ENCODE data around the gene ZCCHC2.

ZCCHC2 gene

GRCh38 chr18:62512532-62512931, 10.3 kb upstream of the ZCCHC2 start:
- no peak for DNase-seq

GRCh38 chr18:62512996-62513395, 9.8 kb upstream of the ZCCHC2 start:
- DNase-seq, result no peak

- no peak for DNase-seq
These were observed 8.3 kb upstream of the ZCCHC2 start for GRCh38 chr18:62514570-62514969.

- DNase-seq, result no peak
These were observed 6.6 kb upstream of the ZCCHC2 start for GRCh38 chr18:62516242-62516641.

GRCh38 chr18:62518460-62519375, 4.1 kb upstream of the ZCCHC2 start:
- no peak for DNase-seq

- DNase-seq, result no peak
These were observed 3.1 kb upstream of the ZCCHC2 start for GRCh38 chr18:62519684-62520083.

GRCh38 chr18:62521082-62521481, 1.7 kb upstream of the ZCCHC2 start:
- no peak for DNase-seq

- no peak for DNase-seq
These were observed 1.2 kb upstream of the ZCCHC2 start for GRCh38 chr18:62521593-62521992.

GRCh38 chr18:62522178-62522503, 684 bp upstream of the ZCCHC2 start:
- peak in 1 of 2 donors; percentile 11 for DNase-seq

GRCh38 chr18:62523255-62523588, 397 bp downstream of the ZCCHC2 start:
- DNase-seq, result no peak

- DNase-seq, result peak in 1 of 2 donors; percentile 20
These were observed 1.0 kb downstream of the ZCCHC2 start for GRCh38 chr18:62523631-62524439.

- peak; percentile 38 to 43 for DNase-seq
These were observed 1.8 kb downstream of the ZCCHC2 start for GRCh38 chr18:62524440-62525200.

GRCh38 chr18:62525608-62526007, 2.8 kb downstream of the ZCCHC2 start:
- DNase-seq, result no peak

GRCh38 chr18:62526098-62527025, 3.5 kb downstream of the ZCCHC2 start:
- peak; percentile 81 to 89 for DNase-seq

- no peak for DNase-seq
These were observed 6.8 kb downstream of the ZCCHC2 start for GRCh38 chr18:62529597-62529996.

- DNase-seq, result no peak
These were observed 8.3 kb downstream of the ZCCHC2 start for GRCh38 chr18:62531078-62531477.

- DNase-seq, result no peak
These were observed 9.1 kb downstream of the ZCCHC2 start for GRCh38 chr18:62531931-62532330.

GRCh38 chr18:62536005-62536404, 13.2 kb downstream of the ZCCHC2 start:
- DNase-seq, result no peak

GRCh38 chr18:62537042-62537894, 14.4 kb downstream of the ZCCHC2 start:
- DNase-seq, result no peak

GRCh38 chr18:62537946-62538345, 15.1 kb downstream of the ZCCHC2 start:
- no peak for DNase-seq

- no peak for DNase-seq
These were observed 16.1 kb downstream of the ZCCHC2 start for GRCh38 chr18:62538881-62539280.
